Measurements from ENCODE around the gene EIF1. TPM values are rescaled to one million over a fixed set of nuclear protein-coding genes. Genes with fewer than 3 reads are reported as not detected.

The EIF1 gene
- total RNA-seq, 1 experiment from 2014 or later: 1,082 TPM

GRCh38 chr17:41686281-41686680, 2.4 kb upstream of the EIF1 start:
- Histone ChIP-seq H3K27me3 (ENCODE audit: insufficient read depth, low read length) (no peaks in the 10 kb centered on the region), H3K4me1 (ENCODE audit: control insufficient read depth in 1 of 2, insufficient read depth in 2 of 2, low read length in 2 of 2) (peaks cover 10 to 17% of the 10 kb centered on the region in 2 experiments), H3K4me3 (replicated peaks in 1 of 2; ENCODE audit: low read depth in 1 of 2, low read length in 2 of 2) (no peak overlapping the region), H3K36me3 (ENCODE audit: control insufficient read depth in 1 of 2, insufficient read depth in 2 of 2, low read length in 2 of 2) (peaks cover 19 to 24% of the 10 kb centered on the region in 2 experiments), H2AFZ (ENCODE audit: low read depth, low read length, poor library complexity, severe bottlenecking) (no peak overlapping the region), H3K79me2 (ENCODE audit: insufficient read depth, low read length) (peaks cover 26% of the 10 kb centered on the region), H3K9me2 (ENCODE audit: insufficient read depth) (no peaks in the 10 kb centered on the region), H3K9ac (ENCODE audit: low read length) (no peak overlapping the region), H3K9me3 (ENCODE audit: control insufficient read depth in 1 of 2, insufficient read depth in 1 of 2, low read depth in 1 of 2, low read length in 2 of 2) (no peaks in the 10 kb centered on the region), H4K20me1 (ENCODE audit: insufficient read depth) (peaks cover 19% of the 10 kb centered on the region), H3K4me2 (ENCODE audit: low read length) (no peak overlapping the region), H3K27ac (ENCODE audit: low read depth, low read length) (no peak overlapping the region)
- TF ChIP-seq ZBTB33 (IDR thresholded peaks at IDR 0.05; ENCODE audit: extremely low read depth, insufficient replicate concordance, low read length) (no peak), YY1 (IDR thresholded peaks at IDR 0.05; ENCODE audit: extremely low read depth, insufficient replicate concordance, low read depth, low read length) (no peak), TCF7L2 (IDR thresholded peaks at IDR 0.05; ENCODE audit: borderline replicate concordance, extremely low read depth, insufficient read depth, insufficient read length) (no peak), POLR2A (IDR thresholded peaks at IDR 0.05; ENCODE audit: borderline replicate concordance, extremely low read depth, insufficient read depth, insufficient read length) (no peak), ZFX (IDR thresholded peaks at IDR 0.05) (no peak), SP1 (IDR thresholded peaks at IDR 0.05; ENCODE audit: low read depth) (no peak), REST (IDR thresholded peaks at IDR 0.05; ENCODE audit: low read depth) (no peak), ZNF274 (IDR thresholded peaks at IDR 0.05; ENCODE audit: low read depth, low read length) (no peak), ELF1 (IDR thresholded peaks at IDR 0.05; ENCODE audit: borderline replicate concordance, low read depth) (no peak), EGR1 (IDR thresholded peaks at IDR 0.05; ENCODE audit: low read depth) (no peak), EZH2 (IDR thresholded peaks at IDR 0.05) (no peak), CEBPB (IDR thresholded peaks at IDR 0.05; ENCODE audit: low read depth) (no peak), CTCF (IDR thresholded peaks at IDR 0.05 in 2 of 3, conservative IDR thresholded peaks at IDR 0.05 in 1 of 3; ENCODE audit: borderline replicate concordance in 1 of 3, insufficient read depth in 1 of 3, low read depth in 2 of 3, low read length in 2 of 3) (no peak), JUND (IDR thresholded peaks at IDR 0.05) (no peak), POLR2AphosphoS5 (IDR thresholded peaks at IDR 0.05; ENCODE audit: low read depth, low read length) (no peak), RAD21 (IDR thresholded peaks at IDR 0.05; ENCODE audit: low read depth) (no peak), MAX (IDR thresholded peaks at IDR 0.05) (no peak), SRF (IDR thresholded peaks at IDR 0.05; ENCODE audit: low read depth) (no peak)
- intact Hi-C loops (cut with micrococcal nuclease): no loop called here
- POLR2A ChIA-PET: no interaction called here
- no peak for DNase-seq (ENCODE audit: low read depth, low spot score)
- CTCF ChIA-PET: no interaction called here
- RAD21 ChIA-PET (ENCODE audit: low non-redundant PET in 1 of 2, low total read pairs in 2 of 2, uncharacterized antibody in 2 of 2, unreplicated experiment in 2 of 2): no interaction called here
- BruUV-seq (replicated peaks): no TSS peak
- no peak for ATAC-seq

Measured in HCT116 (cell line).